AG09309 (cell line): Measurements from ENCODE around the gene ALG12.

Experiments used
- DNase-seq: peaks from one replicate; pipeline ENCODE4 v3.0.0-alpha.2; 2010; ENCODE audit warnings: low read depth
- H3K4me3 ChIP-seq: 2 replicates; pipeline ENCODE4 v1.5.1; 2011; ENCODE audit warnings: mild to moderate bottlenecking, low read depth, low read length, moderate library complexity; ENCODE audit not compliant: control insufficient read depth
- CTCF ChIP-seq: IDR thresholded peaks from 2 replicates; pipeline ENCODE4 v1.5.1; 2011; ENCODE audit warnings: mild to moderate bottlenecking, low read depth, low read length, inconsistent platforms; ENCODE audit not compliant: insufficient read depth, control insufficient read depth; ENCODE audit errors: missing control alignments

ALG12 gene

GRCh38 chr22:49961005-49961600 lies 42.9 kb upstream of the ALG12 start:
- no peak for DNase-seq
- TF ChIP-seq CTCF = no peak
- H3K4me3 ChIP-seq = peak overlapping the region; percentile 75

- peak; percentile 86 for DNase-seq
These were observed 42.1 kb upstream of the ALG12 start, which contains the start of gene PIM3 for GRCh38 chr22:49960159-49961004. Gene PIM3 (plus strand): TSS chr22:49960772. CDS start chr22:49960948, 176 bp downstream.

GRCh38 chr22:49959782-49960158 lies 41.5 kb upstream of the ALG12 start:
- peak overlapping the region; percentile 41 for H3K4me3 ChIP-seq
- DNase-seq = no peak
- TF ChIP-seq CTCF = no peak

More at GRCh38 chr22:49960159-49961004, 42.1 kb upstream of the ALG12 start, which contains the start of gene PIM3:
- peak within 1 kb of the TSS; percentile 75 for H3K4me3 ChIP-seq
- no peak for TF ChIP-seq CTCF

- peak overlapping the region; percentile 41; the same call in 1 of the 2 replicates for H3K4me3 ChIP-seq
- no peak for DNase-seq
- TF ChIP-seq CTCF = no peak
These were observed 40.9 kb upstream of the ALG12 start for GRCh38 chr22:49958931-49959781.

GRCh38 chr22:49958366-49958921 lies 40.2 kb upstream of the ALG12 start:
- DNase-seq = no peak
- no peak for TF ChIP-seq CTCF
- H3K4me3 ChIP-seq = no peak overlapping the region

- no peak for TF ChIP-seq CTCF
- no peak overlapping the region for H3K4me3 ChIP-seq
- no peak for DNase-seq
These were observed 39.7 kb upstream of the ALG12 start for GRCh38 chr22:49957826-49958365.
